Heart left ventricle (tissue), 16 donors: ENCODE data around the gene MON2. TPM values are rescaled to one million over a fixed set of nuclear protein-coding genes. Genes with fewer than 3 reads are reported as not detected.

Source experiments
- ATAC-seq, 4 donors: fragments of 200-7000 bp; cut with Tn5 transposase; one replicate each; pipeline ENCODE4 v1.9.1; 2020 to 2022; ENCODE audit warnings: moderate library complexity in 4 of 4, mild to moderate bottlenecking in 3 of 4, moderate number of reproducible peaks in 1 of 4
- DNase-seq, 5 donors: peaks; one replicate each; pipeline ENCODE4 v3.0.0-alpha.2; 2020
- H3K27ac ChIP-seq, 12 donors: fragments of 200-600 bp; sonication (generic) in 4 of 12; one replicate each; pipeline versions ENCODE4 v1.5.0 to v1.8.0; 2016 to 2022; ENCODE audit warnings: mild to moderate bottlenecking in 2 of 12
- H3K27me3 ChIP-seq, 9 donors: fragments of 200-600 bp; sonication (generic) in 2 of 9; one replicate each; pipeline versions ENCODE4 v1.5.1 to v1.8.0; 2016 to 2022; ENCODE audit warnings: mild to moderate bottlenecking in 3 of 9
- H3K36me3 ChIP-seq, 9 donors: fragments of 200-600 bp; sonication (generic) in 2 of 9; one replicate each; pipeline versions ENCODE4 v1.5.0 to v1.8.0; 2018 to 2022; ENCODE audit warnings: mild to moderate bottlenecking in 2 of 9
- H3K4me1 ChIP-seq, 12 donors: fragments of 200-600 bp; sonication (generic) in 4 of 12; one replicate each; pipeline versions ENCODE4 v1.5.0 to v1.8.0; 2016 to 2022; ENCODE audit warnings: mild to moderate bottlenecking in 3 of 12
- H3K4me3 ChIP-seq, 12 donors: fragments of 200-600 bp; sonication (generic) in 4 of 12; one replicate each; pipeline versions ENCODE4 v1.5.0 to v1.8.0; 2017 to 2022; ENCODE audit warnings: mild to moderate bottlenecking in 9 of 12, moderate library complexity in 4 of 12
- H3K9me3 ChIP-seq, 12 donors: fragments of 200-600 bp; sonication (generic) in 4 of 12; one replicate each; pipeline versions ENCODE4 v1.5.0 to v1.8.0; 2016 to 2022; ENCODE audit warnings: mild to moderate bottlenecking in 1 of 12
- CTCF ChIP-seq, 12 donors: fragments of 200-600 bp; sonication (generic) in 4 of 12; IDR thresholded peaks; one replicate each; pipeline versions ENCODE4 v1.5.0 to v1.8.0; 2018 to 2022; ENCODE audit warnings: antibody characterized with exemption in 12 of 12, mild to moderate bottlenecking in 5 of 12
- POLR2A ChIP-seq, 2 donors: fragments of 450-650 bp; IDR thresholded peaks; one replicate each; pipeline ENCODE4 v1.6.1; 2017; ENCODE audit warnings: antibody characterized with exemption in 2 of 2, mild to moderate bottlenecking in 2 of 2, moderate library complexity in 2 of 2
- WGBS, 4 donors: extraction: QIAGEN DNeasy Blood & Tissue Kit in 2 of 4; methylation state at CpG; one replicate each; pipeline versions ENCODE4 v1.1.5 to v1.1.7; 2013 to 2018; 5-methylcytosine and 5-hydroxymethylcytosine counted together
- intact Hi-C, 10 donors: fragments of 100-400 bp; cut with DNase I; formaldehyde crosslinking; loops; one replicate each; pipeline versions ENCODE4 v1.11.1 to v1.14.2; 2022
- polyA plus RNA-seq, 2 donors: library from polyadenylated mRNA; stranded (reverse); fragments of 200-250 nt; gene quantifications; one replicate each; pipeline ENCODE4 v1.2.3, GENCODE V29; 2013
- total RNA-seq, 9 donors: library from RNA; depleted of rRNA in 2 of 9; stranded (reverse); fragments of >200 nt in 2 of 9; fragmentation: NEBNext Ultra II Directional in 3 of 9; extraction: Animal tissue kit (Norgen Biotek cat#: 25700) in 3 of 9; gene quantifications; one replicate each; pipeline versions ENCODE4 v1.1.0 to v1.2.4, GENCODE V29; 2016 to 2023
- donor health status: ischemic (EF 13 %, LVEDD 7.1; RV severe dilation, severe dysfunction).
- donor health status: healthy with polysubstance abuse.
- donor health status: DM: no; HTN: yes; CAD: no.
- donor health status: DM: no; HTN: no; CAD: no.
- donor health status: ischemic (EF 25% LVEDD 6.9; RV normal size, moderate dysfunction).
- donor health status: ischemic (EF 25% LVEDD 5.7; RV mildly dilated, moderate dysfunction).
- donor health status: healthy.
- donor health status: DM: yes; HTN: yes; CAD: no.
- donor health status: ischemic (EF 35%, LVEDD 5.7; RV mildly dilated, moderate dysfunction).
- donor health status: nonischemic (EF 11% LVEDD 7.7; RV severe dilation, severe dysfunction).
- donor health status: DM: yes; HTN: yes; CAD: no.
- donor health status: PGD.
- donor health status: ischemic (EF 29% LVEDD 5.4; RV normal size, mild dysfunction).
- donor health status: nonischemic (EF 23%, LVEDD 6.1; RV moderate dilation, normal function).

Gene MON2
- total and polyA plus RNA-seq, 11 donors: 8.7 to 30.6 (median 17.0) TPM

DNA sequence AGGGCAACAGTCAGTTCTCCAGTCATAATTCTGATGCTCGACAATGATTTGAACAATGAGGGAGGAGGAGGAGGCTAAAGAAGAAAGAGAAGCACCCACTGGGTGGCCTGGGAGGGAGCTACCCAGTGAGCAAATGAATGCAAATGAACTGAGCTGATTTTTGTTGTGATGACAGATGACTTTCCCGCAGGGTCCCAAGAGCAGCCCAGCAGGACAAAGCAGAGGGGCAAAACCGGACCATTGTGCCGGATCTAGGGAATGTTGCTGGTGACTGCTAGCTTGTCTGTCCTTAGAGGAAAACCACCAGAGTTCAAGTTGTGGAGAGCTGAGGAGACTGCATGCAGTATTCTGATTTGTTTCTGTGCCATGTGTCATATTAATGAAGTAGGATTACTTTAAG is 162.8 kb downstream of the MON2 start:
- DNase-seq (no peak), ATAC-seq (no peak)
- no peaks in the 10 kb centered on the region for H3K36me3 ChIP-seq
- H3K9me3 ChIP-seq: no peaks in the 10 kb centered on the region
- no peak for TF ChIP-seq CTCF (IDR thresholded peaks at IDR 0.05)
- no peak for TF ChIP-seq POLR2A (IDR thresholded peaks at IDR 0.05)
- no peak overlapping the region for H3K27ac ChIP-seq
- intact Hi-C loops: no loop called here
- H3K4me3 ChIP-seq: no peak overlapping the region
- 66 to 88% (median 70%) methylated on average over 4 of the region's 4 CpGs for WGBS, 4 donors
- peaks cover 0 to 22% (median 0%) of the 10 kb centered on the region in 9 donors for H3K27me3 ChIP-seq
- peaks cover 0 to 30% (median 7%) of the 10 kb centered on the region in 12 donors for H3K4me1 ChIP-seq

DNA sequence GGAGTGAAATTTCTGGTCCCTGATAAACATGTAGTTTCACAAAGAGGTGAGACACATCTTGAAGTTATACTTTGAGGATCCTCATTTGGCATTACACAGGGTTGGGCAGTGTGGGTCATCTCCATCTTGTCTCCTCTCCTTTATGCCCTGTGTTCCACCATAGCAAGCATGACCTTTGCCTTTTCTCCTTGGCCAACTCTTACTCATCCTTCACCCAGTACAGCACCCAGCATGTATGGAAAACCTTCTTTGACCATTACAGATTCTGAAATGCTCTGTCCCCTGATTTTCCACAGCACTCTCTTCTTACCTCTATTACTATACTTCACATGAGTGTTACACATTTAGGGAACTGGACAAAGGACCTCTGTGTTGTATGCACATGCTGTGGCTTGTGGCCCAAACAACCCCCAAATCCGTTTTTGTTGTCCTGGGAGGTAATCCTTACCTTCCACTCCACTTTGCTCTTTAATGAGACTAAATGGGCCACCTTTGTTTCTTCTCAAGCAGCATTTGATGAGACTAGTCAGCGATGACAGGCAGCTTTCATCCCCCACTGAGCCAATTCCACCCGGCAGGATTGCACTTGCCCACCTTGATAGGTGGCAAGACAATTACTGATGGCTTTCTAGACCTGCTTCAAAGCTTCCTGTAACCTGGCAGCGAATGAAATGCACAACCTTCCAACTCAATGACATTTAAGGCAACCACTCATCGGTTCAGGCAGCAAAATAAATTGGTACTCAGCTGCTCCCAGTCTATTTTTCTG is 163.5 kb downstream of the MON2 start:
- Histone ChIP-seq H3K36me3 (no peaks in the 10 kb centered on the region), H3K27ac (no peak overlapping the region), H3K4me3 (no peak overlapping the region), H3K4me1 (peaks cover 0 to 28% (median 7%) of the 10 kb centered on the region in 12 donors), H3K27me3 (peaks cover 0 to 22% (median 0%) of the 10 kb centered on the region in 9 donors), H3K9me3 (no peaks in the 10 kb centered on the region)
- intact Hi-C loops: loop anchor here in 3 of 10 donors (5.0 to 10.0 kb wide), 3 partner anchors 92 to 165 kb away; no protein-coding TSS in a partner anchor
- ATAC-seq (no peak), DNase-seq (no peak)
- no peak for TF ChIP-seq CTCF (IDR thresholded peaks at IDR 0.05)
- no peak for TF ChIP-seq POLR2A (IDR thresholded peaks at IDR 0.05)
- 85 to 93% (median 91%) methylated on average over 5 of the region's 5 CpGs for WGBS, 4 donors

- no peaks in the 10 kb centered on the region for H3K9me3 ChIP-seq
- peak overlapping the region; percentile 48 to 73 (median 62) for H3K4me3 ChIP-seq
- peak in 9 of 12 donors; percentile 20 to 60 (median 42) for TF ChIP-seq CTCF (IDR thresholded peaks at IDR 0.05)
- TF ChIP-seq POLR2A (IDR thresholded peaks at IDR 0.05): peak in 1 of 2 donors; percentile 40
- H3K27ac ChIP-seq: peak overlapping the region in 11 of 12 donors; percentile 47 to 80 (median 72)
- 1 to 2% (median 2%) methylated on average over 41 to 58 of the region's 58 CpGs for WGBS, 4 donors
- no peaks in the 10 kb centered on the region for H3K36me3 ChIP-seq
- ATAC-seq (peak; percentile 75 to 93 (median 88)), DNase-seq (peak; percentile 67 to 81 (median 76))
- intact Hi-C loops: loop anchor here in 4 of 10 donors (1.0 to 10.0 kb wide), 6 partner anchors 28 to 163 kb away; no protein-coding TSS in a partner anchor
- H3K4me1 ChIP-seq: peaks cover 0 to 23% (median 7%) of the 10 kb centered on the region in 12 donors
- H3K27me3 ChIP-seq: peaks cover 0 to 22% (median 0%) of the 10 kb centered on the region in 9 donors
Observed at GRCh38 chr12:62631471-62632410, 165.1 kb downstream of the MON2 start.
